Small intestine (tissue), 7 donors: ENCODE results near the gene GPR176. TPM values are rescaled to one million over a fixed set of nuclear protein-coding genes. Genes with fewer than 3 reads are reported as not detected.

Experiments used
- DNase-seq, 2 donors: peaks; one replicate each; pipeline versions ENCODE4 v3.0.0 to v3.0.0-alpha.2; 2013
- FAIRE-seq: peaks from 2 replicates; lab custom pipeline; 2012; peaks lifted over from hg19 to GRCh38; lab: Jason Lieb, UNC
- H3K27ac ChIP-seq, 3 donors: one replicate each; pipeline ENCODE4 v1.5.1; 2013; ENCODE audit warnings: low read length in 2 of 3, mild to moderate bottlenecking in 2 of 3, control low read depth in 1 of 3, inconsistent platforms in 1 of 3, low read depth in 1 of 3, moderate library complexity in 1 of 3
- H3K27me3 ChIP-seq, 3 donors: one replicate each; pipeline ENCODE4 v1.6.1; 2013; ENCODE audit warnings: low read length in 3 of 3, inconsistent platforms in 1 of 3; ENCODE audit not compliant: control insufficient read depth in 3 of 3, insufficient read depth in 3 of 3
- H3K36me3 ChIP-seq, 3 donors: one replicate each; pipeline ENCODE4 v1.6.1; 2013; ENCODE audit warnings: low read length in 3 of 3, inconsistent platforms in 1 of 3, low read depth in 1 of 3, mild to moderate bottlenecking in 1 of 3, moderate library complexity in 1 of 3; ENCODE audit not compliant: control insufficient read depth in 3 of 3, insufficient read depth in 2 of 3
- H3K4me1 ChIP-seq, 3 donors: one replicate each; pipeline ENCODE4 v1.6.1; 2013; ENCODE audit warnings: low read length in 2 of 3, inconsistent platforms in 1 of 3, low read depth in 1 of 3, mild to moderate bottlenecking in 1 of 3, moderate library complexity in 1 of 3; ENCODE audit not compliant: control insufficient read depth in 3 of 3, insufficient read depth in 2 of 3
- H3K4me3 ChIP-seq, 3 donors: one replicate each; pipeline ENCODE4 v1.5.1; 2013; ENCODE audit warnings: low read length in 3 of 3, control low read depth in 1 of 3, inconsistent platforms in 1 of 3, low read depth in 1 of 3, mild to moderate bottlenecking in 1 of 3, moderate library complexity in 1 of 3
- H3K9me3 ChIP-seq, 2 donors: one replicate each; pipeline ENCODE4 v1.6.1; 2013; ENCODE audit warnings: low read depth in 1 of 2, low read length in 1 of 2; ENCODE audit not compliant: control insufficient read depth in 2 of 2, insufficient read depth in 1 of 2
- WGBS, 3 donors: extraction: QIAGEN DNeasy Blood & Tissue Kit; methylation state at CpG; one replicate each; pipeline ENCODE4 v1.1.7; 2013; 5-methylcytosine and 5-hydroxymethylcytosine counted together
- polyA plus RNA-seq, 4 donors: library from polyadenylated mRNA; stranded (reverse) in 3 of 4; unstranded in 1 of 4; fragments of 200-250 nt in 3 of 4; fragments of 120-200 nt in 1 of 4; gene quantifications; one replicate each; pipeline versions ENCODE4 v1.2.1 to v1.2.3, GENCODE V29; 2013
- donor health status: healthy with polysubstance abuse.
- donor health status: control.
- donor health status: control.
- donor health status: Bipolar disorder and iron deficiency.
- donor health status: healthy.

GPR176 gene
- polyA plus RNA-seq, 4 donors = 0.54 to 3.3 (median 0.87) TPM; not detected in 1

DNA sequence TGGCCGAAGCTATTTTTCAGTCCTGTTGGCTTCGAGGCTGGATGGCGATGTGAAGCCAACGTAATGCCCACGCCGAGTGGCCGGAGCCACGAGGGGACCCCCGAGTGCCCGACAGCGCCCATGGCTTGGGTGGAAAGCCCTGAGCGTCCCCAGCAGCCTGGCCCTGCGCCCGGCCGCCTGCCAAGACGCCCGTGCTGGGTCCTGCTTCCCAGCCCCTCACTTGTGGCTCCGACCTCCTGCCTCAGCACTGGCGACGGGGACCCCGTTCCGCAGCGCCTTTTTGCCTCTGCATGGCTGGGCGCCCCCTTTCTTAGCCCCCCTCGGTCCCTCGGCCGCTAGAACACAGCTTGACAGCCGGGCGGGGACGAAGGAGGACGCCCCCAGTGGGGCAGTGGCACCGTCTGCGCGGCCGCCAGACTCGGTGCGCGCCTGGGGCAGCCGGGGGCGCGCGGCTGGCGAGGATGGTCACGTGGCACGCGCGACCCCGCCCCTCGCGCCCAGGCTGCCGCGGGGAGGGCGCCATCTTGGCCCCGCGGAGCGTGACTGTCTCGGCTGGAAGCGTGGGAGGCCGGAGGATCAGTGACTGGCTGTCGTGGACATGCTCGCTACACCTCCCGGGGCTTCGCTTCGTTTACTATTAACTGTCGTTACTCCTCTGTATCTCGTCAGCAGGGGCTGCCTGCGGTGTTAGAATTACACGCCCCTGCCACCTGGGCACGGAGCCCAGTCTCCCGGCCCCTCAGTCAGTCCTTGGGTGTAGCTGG is 626 bp upstream of the GPR176 start:
- no peak for FAIRE-seq
- 1 to 2% (median 1%) methylated on average over 52 to 70 of the region's 70 CpGs for WGBS, 3 donors
- peak; percentile 57 to 89 for DNase-seq
- Histone ChIP-seq H3K4me3 (peak overlapping the region; percentile 54 to 79 (median 62)), H3K36me3 (no peaks in the 10 kb centered on the region), H3K9me3 (no peaks in the 10 kb centered on the region), H3K4me1 (peaks cover 3 to 7% (median 3%) of the 10 kb centered on the region in 3 donors), H3K27me3 (peaks cover 4 to 28% (median 5%) of the 10 kb centered on the region in 3 donors), H3K27ac (peak overlapping the region in 2 of 3 donors; percentile 64 to 89)

DNA sequence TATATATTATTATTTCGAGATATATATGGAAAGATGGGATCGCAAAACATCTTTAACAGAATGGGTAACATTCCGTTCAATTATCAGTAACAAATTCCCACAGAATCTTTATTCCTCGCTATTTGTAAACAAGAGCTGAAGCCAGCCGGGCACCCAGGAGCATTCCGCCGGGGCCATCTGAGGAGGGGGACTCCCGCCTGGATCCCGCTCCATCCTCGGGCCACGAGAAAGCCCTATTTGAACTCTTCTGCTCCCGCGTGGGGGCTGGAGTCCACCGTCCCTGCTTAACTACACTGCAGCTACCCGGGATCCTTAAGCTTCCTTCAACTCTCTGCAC is 687 bp downstream of the GPR176 start:
- Histone ChIP-seq H3K4me1 (peaks cover 3 to 7% (median 3%) of the 10 kb centered on the region in 3 donors), H3K27ac (no peak overlapping the region), H3K27me3 (peaks cover 4 to 28% (median 5%) of the 10 kb centered on the region in 3 donors), H3K4me3 (peak overlapping the region; percentile 7 to 79 (median 54)), H3K9me3 (no peaks in the 10 kb centered on the region), H3K36me3 (no peaks in the 10 kb centered on the region)
- FAIRE-seq (no peak), DNase-seq (no peak)
- 4 to 8% (median 6%) methylated on average over 15 of the region's 15 CpGs for WGBS, 3 donors

- no peak for FAIRE-seq
Measured at GRCh38 chr15:39918688-39919385, 1.2 kb downstream of the GPR176 start.

DNA sequence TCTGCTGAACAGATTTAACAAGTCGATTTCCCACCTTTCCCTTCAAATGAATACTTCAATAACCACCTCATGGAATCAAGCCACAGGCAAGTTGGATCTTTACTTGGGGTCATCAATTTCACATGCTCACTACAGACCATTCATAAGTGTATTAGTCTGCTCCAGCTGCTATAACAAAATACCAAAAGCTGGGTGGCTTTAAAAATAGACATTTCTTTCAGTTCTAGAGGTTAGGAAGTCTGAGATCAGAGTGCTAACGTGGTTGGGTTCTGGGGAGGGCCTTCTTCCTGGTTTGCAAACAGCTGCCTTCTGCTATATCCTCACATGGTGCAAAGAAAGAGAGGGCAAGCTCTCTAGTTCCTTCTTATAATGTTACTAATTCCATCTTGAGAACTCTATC is 5.1 kb downstream of the GPR176 start:
- FAIRE-seq (no peak), DNase-seq (no peak)
- Histone ChIP-seq H3K36me3 (no peaks in the 10 kb centered on the region), H3K27me3 (peaks cover 4 to 23% (median 5%) of the 10 kb centered on the region in 3 donors), H3K4me3 (no peak overlapping the region), H3K27ac (no peak overlapping the region), H3K9me3 (no peaks in the 10 kb centered on the region), H3K4me1 (peaks cover 0 to 3% (median 0%) of the 10 kb centered on the region in 3 donors)
- 62 to 72% (median 64%) methylated on average over 2 of the region's 2 CpGs for WGBS, 3 donors

More at GRCh38 chr15:39918688-39919385, 1.2 kb downstream of the GPR176 start:
- Histone ChIP-seq H3K9me3 (no peaks in the 10 kb centered on the region), H3K27me3 (peaks cover 4 to 28% (median 5%) of the 10 kb centered on the region in 3 donors), H3K27ac (no peak overlapping the region), H3K4me3 (no peak overlapping the region), H3K4me1 (peaks cover 3 to 7% (median 3%) of the 10 kb centered on the region in 3 donors), H3K36me3 (no peaks in the 10 kb centered on the region)
- peak in 1 of 2 donors; percentile 25 for DNase-seq
- 24 to 28% (median 27%) methylated on average over 13 of the region's 13 CpGs for WGBS, 3 donors

- 67 to 77% (median 76%) methylated on average over 5 of the region's 5 CpGs for WGBS, 3 donors
- FAIRE-seq = no peak
- H3K27ac ChIP-seq = no peak overlapping the region
Measured at GRCh38 chr15:39909007-39909406, 11.1 kb downstream of the GPR176 start.

DNA sequence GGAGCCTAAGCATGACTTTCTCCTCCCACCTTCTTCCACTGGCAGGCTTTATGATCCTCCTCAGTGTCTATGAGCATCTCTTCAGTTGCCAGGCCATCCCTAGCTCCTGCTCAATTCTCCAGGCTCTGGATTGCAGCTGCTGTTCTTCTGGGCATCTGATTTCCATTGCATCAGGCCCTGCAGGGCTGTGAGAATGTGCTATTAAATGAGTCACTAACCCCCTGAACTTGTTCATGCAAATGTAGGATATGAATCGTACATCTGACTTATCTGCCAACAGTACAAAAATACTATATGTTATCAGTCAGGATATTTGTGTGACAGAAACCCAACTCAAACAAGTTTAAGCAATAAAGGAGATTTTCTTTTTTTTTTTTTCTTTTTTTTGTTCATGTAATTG is 11.9 kb downstream of the GPR176 start:
- FAIRE-seq (no peak), DNase-seq (no peak)
- H3K9me3 ChIP-seq = no peaks in the 10 kb centered on the region
- no peaks in the 10 kb centered on the region for H3K36me3 ChIP-seq
- H3K4me1 ChIP-seq = no peaks in the 10 kb centered on the region
- no peak overlapping the region for H3K27ac ChIP-seq
- WGBS, 3 donors = 20 to 56% (median 33%) methylated on average over 1 of the region's 1 CpG
- no peak overlapping the region for H3K4me3 ChIP-seq
- peaks cover 0 to 10% (median 0%) of the 10 kb centered on the region in 3 donors for H3K27me3 ChIP-seq

More at GRCh38 chr15:39909007-39909406, 11.1 kb downstream of the GPR176 start:
- Histone ChIP-seq H3K27me3 (peaks cover 0 to 10% (median 0%) of the 10 kb centered on the region in 3 donors), H3K9me3 (no peaks in the 10 kb centered on the region), H3K4me1 (no peaks in the 10 kb centered on the region), H3K4me3 (no peak overlapping the region), H3K36me3 (no peaks in the 10 kb centered on the region)
- DNase-seq = no peak

- Histone ChIP-seq H3K27ac (no peak overlapping the region), H3K9me3 (no peaks in the 10 kb centered on the region), H3K36me3 (no peaks in the 10 kb centered on the region), H3K27me3 (peaks cover 0 to 8% (median 0%) of the 10 kb centered on the region in 3 donors), H3K4me1 (no peaks in the 10 kb centered on the region), H3K4me3 (no peak overlapping the region)
- no peak for FAIRE-seq
- no peak for DNase-seq
- WGBS, 3 donors = 46 to 65% (median 53%) methylated on average over 3 of the region's 3 CpGs
Measured at GRCh38 chr15:39907216-39907615, 12.8 kb downstream of the GPR176 start.

DNA sequence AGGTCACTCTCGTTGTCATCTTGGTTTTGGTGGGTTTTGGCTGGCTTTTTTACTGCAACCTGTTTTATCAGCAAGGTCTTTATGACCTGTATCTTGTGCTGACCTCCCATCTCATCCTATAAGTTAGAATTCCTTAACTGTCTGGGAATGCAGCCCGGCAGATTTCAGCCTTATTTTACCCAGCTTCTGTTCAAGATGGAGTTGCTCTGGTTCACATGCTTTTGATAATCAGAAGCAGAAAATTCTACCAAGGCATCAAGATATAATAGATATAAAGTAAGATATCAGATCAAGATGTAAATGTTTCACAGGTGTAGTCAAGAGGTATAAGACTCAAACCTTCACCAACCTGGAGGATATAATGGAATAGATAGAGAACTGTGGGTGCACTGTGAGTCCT is 16.0 kb downstream of the GPR176 start:
- no peak for DNase-seq
- 49 to 74% (median 69%) methylated on average over 2 of the region's 2 CpGs for whole genome bisulfite sequencing, 3 donors
- Histone ChIP-seq H3K36me3 (no peaks in the 10 kb centered on the region), H3K9me3 (no peaks in the 10 kb centered on the region), H3K27ac (no peak overlapping the region), H3K4me3 (no peak overlapping the region), H3K4me1 (no peaks in the 10 kb centered on the region), H3K27me3 (peaks cover 0 to 5% (median 0%) of the 10 kb centered on the region in 3 donors)
- no peak for FAIRE-seq
